ENCODE measurements around the gene BMP4.

The BMP4 gene

GRCh38 chr14:53938136-53938837 lies 18.3 kb downstream of the BMP4 start:
- Histone ChIP-seq H3K23ac (ENCODE audit: low read length in 2 of 2) (no peak overlapping the region), H2BK12ac (ENCODE audit: low read length in 2 of 2) (peak overlapping the region in 1 of 2 experiments; percentile 84), H3K36me3 (ENCODE audit: control insufficient read depth in 1 of 2, insufficient read depth in 2 of 2, low read depth in 1 of 2, low read length in 2 of 2) (no peaks in the 10 kb centered on the region), H3K27me3 (ENCODE audit: control insufficient read depth in 1 of 2, insufficient read depth in 1 of 2, low read length in 2 of 2) (no peaks in the 10 kb centered on the region), H2BK15ac (ENCODE audit: low read depth, poor library complexity, severe bottlenecking) (no peak overlapping the region), H3K14ac (ENCODE audit: low read length in 2 of 2) (peak overlapping the region in 1 of 2 experiments; percentile 29), H3K4ac (ENCODE audit: low read depth in 1 of 2, low read length in 2 of 2) (no peak overlapping the region), H3K4me1 (ENCODE audit: control insufficient read depth, insufficient read depth, low read depth, low read length) (peaks cover 2% of the 10 kb centered on the region), H2BK5ac (ENCODE audit: low read depth, low read length, poor library complexity, severe bottlenecking) (no peak overlapping the region), H3K9ac (ENCODE audit: low read length) (no peak overlapping the region), H3K4me3 (ENCODE audit: insufficient read depth in 1 of 2, low read depth in 1 of 2, low read length in 2 of 2) (no peak overlapping the region), H3K27ac (ENCODE audit: low read length, poor library complexity, severe bottlenecking) (no peak overlapping the region), H2AFZ (ENCODE audit: low read depth, low read length) (no peak overlapping the region), H3K9me3 (ENCODE audit: control insufficient read depth, low read length) (no peaks in the 10 kb centered on the region), H4K91ac (ENCODE audit: low read length) (no peak overlapping the region), H4K8ac (ENCODE audit: low read length) (no peak overlapping the region), H3K18ac (ENCODE audit: low read depth in 1 of 2, low read length in 2 of 2) (no peak overlapping the region), H3K79me1 (replicated peaks; ENCODE audit: low read length, poor library complexity, severe bottlenecking) (no peaks in the 10 kb centered on the region), H2AK5ac (ENCODE audit: low read length, severe bottlenecking) (peak overlapping the region; percentile 58), H2BK120ac (ENCODE audit: low read depth, low read length) (no peak overlapping the region), H3K4me2 (ENCODE audit: low read length, poor library complexity, severe bottlenecking) (no peak overlapping the region)
- no peak for DNase-seq
- 89% methylated on average over 7 of the region's 7 CpGs for WGBS

DNA sequence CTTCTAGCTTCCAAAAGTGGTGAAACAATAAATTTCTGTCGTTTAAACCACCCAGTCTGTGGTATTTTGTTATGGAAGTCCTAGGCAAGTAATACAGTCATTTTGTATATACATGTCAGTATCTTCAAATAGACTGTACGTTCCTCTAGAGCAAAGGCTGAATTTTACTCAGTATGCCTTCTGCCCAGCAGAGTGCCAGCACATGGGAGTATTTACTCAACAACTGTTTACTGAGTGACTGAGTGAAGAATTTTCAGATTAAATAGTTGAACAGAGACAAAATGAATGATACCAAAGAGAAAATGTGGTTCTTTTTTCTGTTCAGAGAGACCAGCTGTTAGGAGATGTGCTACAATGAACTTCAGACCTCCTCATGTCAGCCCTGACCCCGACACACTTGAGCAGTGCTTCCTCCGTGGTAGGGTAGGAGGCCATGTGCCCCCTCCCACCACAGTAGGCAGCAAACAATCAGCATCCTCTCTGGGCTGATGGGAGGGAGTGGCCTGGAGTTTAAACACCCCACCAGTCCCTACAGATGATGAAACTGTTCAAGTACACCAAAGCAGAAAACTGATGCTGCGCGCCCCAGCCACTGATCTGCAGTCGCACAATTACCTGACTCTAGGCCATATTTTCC lies 21.7 kb downstream of the BMP4 start:
- no peak for DNase-seq
- Histone ChIP-seq H2BK15ac (ENCODE audit: low read depth, poor library complexity, severe bottlenecking) (no peak overlapping the region), H2BK5ac (ENCODE audit: low read depth, low read length, poor library complexity, severe bottlenecking) (no peak overlapping the region), H3K4me1 (ENCODE audit: control insufficient read depth, insufficient read depth, low read depth, low read length) (peaks cover 2% of the 10 kb centered on the region), H3K27me3 (ENCODE audit: control insufficient read depth in 1 of 2, insufficient read depth in 1 of 2, low read length in 2 of 2) (no peaks in the 10 kb centered on the region), H4K91ac (ENCODE audit: low read length) (peak overlapping the region; percentile 5), H3K9ac (ENCODE audit: low read length) (no peak overlapping the region), H3K9me3 (ENCODE audit: control insufficient read depth, low read length) (no peaks in the 10 kb centered on the region), H4K8ac (ENCODE audit: low read length) (no peak overlapping the region), H3K4me3 (ENCODE audit: insufficient read depth in 1 of 2, low read depth in 1 of 2, low read length in 2 of 2) (no peak overlapping the region), H3K18ac (ENCODE audit: low read depth in 1 of 2, low read length in 2 of 2) (peak overlapping the region in 1 of 2 experiments; percentile 78), H2AK5ac (ENCODE audit: low read length, severe bottlenecking) (no peak overlapping the region), H2AFZ (ENCODE audit: low read depth, low read length) (no peak overlapping the region), H3K79me1 (replicated peaks; ENCODE audit: low read length, poor library complexity, severe bottlenecking) (no peaks in the 10 kb centered on the region), H2BK12ac (ENCODE audit: low read length in 2 of 2) (peak overlapping the region in 1 of 2 experiments; percentile 45), H3K14ac (ENCODE audit: low read length in 2 of 2) (no peak overlapping the region), H2BK120ac (ENCODE audit: low read depth, low read length) (no peak overlapping the region), H3K36me3 (ENCODE audit: control insufficient read depth in 1 of 2, insufficient read depth in 2 of 2, low read depth in 1 of 2, low read length in 2 of 2) (no peaks in the 10 kb centered on the region), H3K4ac (ENCODE audit: low read depth in 1 of 2, low read length in 2 of 2) (peak overlapping the region in 1 of 2 experiments; percentile 78), H3K4me2 (ENCODE audit: low read length, poor library complexity, severe bottlenecking) (no peak overlapping the region), H3K27ac (ENCODE audit: low read length, poor library complexity, severe bottlenecking) (no peak overlapping the region), H3K23ac (ENCODE audit: low read length in 2 of 2) (no peak overlapping the region)
- 86% methylated on average over 3 of the region's 7 CpGs for WGBS

DNA sequence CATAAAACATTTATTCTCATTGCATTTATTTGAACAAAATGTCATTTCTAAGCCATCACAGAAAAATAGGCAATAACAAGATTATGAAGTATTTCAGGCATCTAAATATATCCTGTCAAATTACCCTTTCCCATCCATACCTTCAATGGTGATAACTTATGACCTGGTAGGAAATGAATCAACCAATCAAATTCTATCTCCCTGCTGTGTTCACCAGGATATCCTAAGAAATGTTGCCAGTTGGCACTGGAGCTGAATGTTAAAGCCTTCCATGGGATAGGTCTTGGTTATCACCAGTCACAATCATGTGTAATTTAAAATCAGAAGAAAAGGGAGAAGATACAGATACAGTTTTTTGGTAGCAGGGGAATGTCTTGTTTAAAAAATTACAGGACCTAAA lies 23.7 kb downstream of the BMP4 start:
- no peak overlapping the region for H2BK12ac ChIP-seq (ENCODE audit: low read length in 2 of 2)
- no peak overlapping the region for H4K91ac ChIP-seq (ENCODE audit: low read length)
- no peak overlapping the region for H2BK15ac ChIP-seq (ENCODE audit: low read depth, poor library complexity, severe bottlenecking)
- no peak overlapping the region for H3K27ac ChIP-seq (ENCODE audit: low read length, poor library complexity, severe bottlenecking)
- H3K4me3 ChIP-seq (ENCODE audit: insufficient read depth in 1 of 2, low read depth in 1 of 2, low read length in 2 of 2) = no peak overlapping the region
- no peak overlapping the region for H3K4me2 ChIP-seq (ENCODE audit: low read length, poor library complexity, severe bottlenecking)
- no peak for DNase-seq
- H3K4ac ChIP-seq (ENCODE audit: low read depth in 1 of 2, low read length in 2 of 2) = no peak overlapping the region
- H3K79me1 ChIP-seq (replicated peaks; ENCODE audit: low read length, poor library complexity, severe bottlenecking) = no peaks in the 10 kb centered on the region
- no peak overlapping the region for H3K18ac ChIP-seq (ENCODE audit: low read depth in 1 of 2, low read length in 2 of 2)
- H4K8ac ChIP-seq (ENCODE audit: low read length) = no peak overlapping the region
- H3K27me3 ChIP-seq (ENCODE audit: control insufficient read depth in 1 of 2, insufficient read depth in 1 of 2, low read length in 2 of 2) = no peaks in the 10 kb centered on the region
- no peak overlapping the region for H2AK5ac ChIP-seq (ENCODE audit: low read length, severe bottlenecking)
- H3K23ac ChIP-seq (ENCODE audit: low read length in 2 of 2) = no peak overlapping the region
- H3K9ac ChIP-seq (ENCODE audit: low read length) = no peak overlapping the region
- no peak overlapping the region for H2AFZ ChIP-seq (ENCODE audit: low read depth, low read length)
- no peak overlapping the region for H3K14ac ChIP-seq (ENCODE audit: low read length in 2 of 2)
- H2BK5ac ChIP-seq (ENCODE audit: low read depth, low read length, poor library complexity, severe bottlenecking) = no peak overlapping the region
- no peaks in the 10 kb centered on the region for H3K4me1 ChIP-seq (ENCODE audit: control insufficient read depth, insufficient read depth, low read depth, low read length)
- no peaks in the 10 kb centered on the region for H3K9me3 ChIP-seq (ENCODE audit: control insufficient read depth, low read length)
- no peaks in the 10 kb centered on the region for H3K36me3 ChIP-seq (ENCODE audit: control insufficient read depth in 1 of 2, insufficient read depth in 2 of 2, low read depth in 1 of 2, low read length in 2 of 2)
- H2BK120ac ChIP-seq (ENCODE audit: low read depth, low read length) = no peak overlapping the region

GRCh38 chr14:53929871-53930715 lies 26.5 kb downstream of the BMP4 start:
- Histone ChIP-seq H3K27ac (ENCODE audit: low read length, poor library complexity, severe bottlenecking) (no peak overlapping the region), H3K18ac (ENCODE audit: low read depth in 1 of 2, low read length in 2 of 2) (peak overlapping the region; percentile 4 to 48), H2BK120ac (ENCODE audit: low read depth, low read length) (no peak overlapping the region), H2BK12ac (ENCODE audit: low read length in 2 of 2) (peak overlapping the region in 1 of 2 experiments; percentile 11), H2BK15ac (ENCODE audit: low read depth, poor library complexity, severe bottlenecking) (no peak overlapping the region), H2AK5ac (ENCODE audit: low read length, severe bottlenecking) (peak overlapping the region; percentile 52), H3K27me3 (ENCODE audit: control insufficient read depth in 1 of 2, insufficient read depth in 1 of 2, low read length in 2 of 2) (no peaks in the 10 kb centered on the region), H3K23ac (ENCODE audit: low read length in 2 of 2) (no peak overlapping the region), H3K14ac (ENCODE audit: low read length in 2 of 2) (no peak overlapping the region), H2AFZ (ENCODE audit: low read depth, low read length) (no peak overlapping the region), H4K8ac (ENCODE audit: low read length) (no peak overlapping the region), H3K9ac (ENCODE audit: low read length) (no peak overlapping the region), H2BK5ac (ENCODE audit: low read depth, low read length, poor library complexity, severe bottlenecking) (no peak overlapping the region), H4K91ac (ENCODE audit: low read length) (no peak overlapping the region), H3K36me3 (ENCODE audit: control insufficient read depth in 1 of 2, insufficient read depth in 2 of 2, low read depth in 1 of 2, low read length in 2 of 2) (no peaks in the 10 kb centered on the region), H3K4me2 (ENCODE audit: low read length, poor library complexity, severe bottlenecking) (peak overlapping the region; percentile 19), H3K4ac (ENCODE audit: low read depth in 1 of 2, low read length in 2 of 2) (peak overlapping the region in 1 of 2 experiments; percentile 67), H3K79me1 (replicated peaks; ENCODE audit: low read length, poor library complexity, severe bottlenecking) (no peaks in the 10 kb centered on the region), H3K9me3 (ENCODE audit: control insufficient read depth, low read length) (no peaks in the 10 kb centered on the region), H3K4me3 (ENCODE audit: insufficient read depth in 1 of 2, low read depth in 1 of 2, low read length in 2 of 2) (no peak overlapping the region), H3K4me1 (ENCODE audit: control insufficient read depth, insufficient read depth, low read depth, low read length) (peaks cover 2% of the 10 kb centered on the region)
- 87% methylated on average over 2 of the region's 2 CpGs for WGBS
- no peak for DNase-seq
